ENCODE data around the gene WWOX.

Gene WWOX

GRCh38 chr16:78996790-78997189 lies 897.3 kb downstream of the WWOX start:
- Histone ChIP-seq H3K9me3 (ENCODE audit: control insufficient read depth, low read depth, low read length) (no peaks in the 10 kb centered on the region), H3K27ac (ENCODE audit: low read length) (no peak overlapping the region)

DNA sequence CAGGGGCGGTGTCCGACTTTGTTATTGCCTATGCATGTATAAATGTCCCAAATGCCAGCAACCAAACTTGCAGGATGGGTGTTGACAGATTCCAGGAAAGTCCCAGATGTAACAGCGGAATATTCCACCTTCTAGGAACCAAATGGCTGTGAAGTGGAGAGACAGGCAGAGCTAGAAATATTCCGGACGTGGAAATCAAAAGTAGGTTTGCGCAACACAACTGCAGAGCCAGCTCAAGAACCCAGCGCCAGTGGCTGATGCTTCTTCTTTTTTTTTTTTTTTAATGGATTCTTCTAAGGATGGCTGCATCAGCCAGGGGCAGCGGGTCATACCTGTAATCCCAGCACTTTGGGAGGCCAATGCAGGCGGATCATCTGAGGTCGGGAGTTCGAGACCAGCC lies 899.4 kb downstream of the WWOX start:
- Histone ChIP-seq H3K27me3 (ENCODE audit: control insufficient read depth, insufficient read depth, low read length) (no peaks in the 10 kb centered on the region), H3K9ac (ENCODE audit: low read length) (no peak overlapping the region), H3K4me1 (ENCODE audit: control insufficient read depth, low read depth, low read length) (peaks cover 26% of the 10 kb centered on the region), H3K36me3 (ENCODE audit: control insufficient read depth, low read depth, low read length) (no peaks in the 10 kb centered on the region), H3K27ac (ENCODE audit: low read length) (no peak overlapping the region), H3K9me3 (ENCODE audit: control insufficient read depth, low read depth, low read length) (no peaks in the 10 kb centered on the region), H3K4me3 (ENCODE audit: low read length) (no peak overlapping the region)

More at GRCh38 chr16:78996790-78997189, 897.3 kb downstream of the WWOX start:
- no peak overlapping the region for H3K4me3 ChIP-seq (ENCODE audit: low read length)
- no peaks in the 10 kb centered on the region for H3K36me3 ChIP-seq (ENCODE audit: control insufficient read depth, low read depth, low read length)
- H3K9ac ChIP-seq (ENCODE audit: low read length), result no peak overlapping the region
- peaks cover 25% of the 10 kb centered on the region for H3K4me1 ChIP-seq (ENCODE audit: control insufficient read depth, low read depth, low read length)
- no peaks in the 10 kb centered on the region for H3K27me3 ChIP-seq (ENCODE audit: control insufficient read depth, insufficient read depth, low read length)

DNA sequence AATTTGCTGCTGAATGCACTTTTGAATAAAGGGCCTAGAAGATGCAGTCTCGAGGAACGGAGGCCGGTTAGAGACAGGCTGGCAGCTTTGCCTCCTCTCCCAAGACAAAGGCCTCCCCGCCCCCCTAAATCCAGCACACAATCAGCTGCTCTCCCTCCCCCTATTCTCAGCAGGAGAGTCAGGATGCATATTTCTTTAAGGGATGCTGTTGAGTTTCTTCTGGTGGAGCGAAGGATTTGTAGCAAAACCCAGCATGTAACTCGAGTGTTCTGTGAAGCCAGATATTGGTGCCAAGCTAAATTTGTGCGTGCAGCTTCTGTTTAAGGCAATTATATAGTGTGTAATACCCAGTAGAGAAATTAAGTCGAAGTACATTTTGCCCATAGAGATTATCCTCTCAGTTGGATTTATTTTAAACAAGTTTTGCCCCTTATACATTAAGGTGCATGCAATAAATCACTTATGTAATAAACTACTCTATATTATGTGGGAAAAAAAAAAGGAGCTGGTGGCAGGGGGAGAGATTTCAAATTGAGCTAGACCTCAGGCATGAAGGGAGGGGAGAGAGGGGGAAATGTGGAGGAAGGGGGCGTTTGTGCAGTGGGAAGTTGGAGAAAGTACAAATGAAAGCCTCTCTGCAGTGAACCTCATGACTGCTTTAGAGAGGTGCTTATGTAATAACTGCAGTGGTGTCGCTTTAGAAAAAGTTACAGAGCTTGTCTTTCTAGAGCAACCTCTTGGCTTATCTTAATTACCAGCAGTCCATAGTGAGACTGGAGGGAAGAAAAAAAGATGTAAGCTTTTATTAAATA lies 901.9 kb downstream of the WWOX start:
- H3K27me3 ChIP-seq (ENCODE audit: control insufficient read depth, insufficient read depth, low read length), result no peaks in the 10 kb centered on the region
- H3K36me3 ChIP-seq (ENCODE audit: control insufficient read depth, low read depth, low read length), result no peaks in the 10 kb centered on the region
- H3K9me3 ChIP-seq (ENCODE audit: control insufficient read depth, low read depth, low read length), result no peaks in the 10 kb centered on the region
- H3K9ac ChIP-seq (ENCODE audit: low read length), result no peak overlapping the region
- H3K27ac ChIP-seq (ENCODE audit: low read length), result no peak overlapping the region
- H3K4me1 ChIP-seq (ENCODE audit: control insufficient read depth, low read depth, low read length), result peaks cover 8% of the 10 kb centered on the region
- H3K4me3 ChIP-seq (ENCODE audit: low read length), result no peak overlapping the region

GRCh38 chr16:79003026-79003609 lies 903.7 kb downstream of the WWOX start:
- H3K9me3 ChIP-seq (ENCODE audit: control insufficient read depth, low read depth, low read length), result no peaks in the 10 kb centered on the region
- no peak overlapping the region for H3K9ac ChIP-seq (ENCODE audit: low read length)
- no peak overlapping the region for H3K4me3 ChIP-seq (ENCODE audit: low read length)
- peaks cover 8% of the 10 kb centered on the region for H3K4me1 ChIP-seq (ENCODE audit: control insufficient read depth, low read depth, low read length)
- H3K27me3 ChIP-seq (ENCODE audit: control insufficient read depth, insufficient read depth, low read length), result no peaks in the 10 kb centered on the region
- H3K36me3 ChIP-seq (ENCODE audit: control insufficient read depth, low read depth, low read length), result no peaks in the 10 kb centered on the region
- H3K27ac ChIP-seq (ENCODE audit: low read length), result no peak overlapping the region

DNA sequence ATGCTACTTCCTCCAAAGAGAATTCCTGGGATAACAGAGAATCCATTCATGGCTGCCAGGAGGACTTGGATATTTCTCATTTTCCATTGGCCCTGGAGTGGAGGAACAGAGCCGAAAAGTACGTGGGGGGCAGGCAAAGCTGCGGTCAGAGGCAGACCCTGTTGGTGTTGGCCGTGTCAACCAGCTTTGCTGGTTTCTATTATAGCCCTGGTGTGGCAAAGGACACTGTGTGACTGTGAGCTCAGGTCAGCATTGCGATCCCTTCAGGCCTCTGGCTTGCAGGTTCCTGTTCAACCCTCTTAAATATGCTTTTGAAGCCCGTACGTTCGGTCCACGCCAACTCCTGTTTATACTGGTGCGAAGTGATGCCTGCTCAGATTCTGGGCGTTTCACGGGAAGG lies 904.9 kb downstream of the WWOX start:
- Histone ChIP-seq H3K27me3 (ENCODE audit: control insufficient read depth, insufficient read depth, low read length) (no peaks in the 10 kb centered on the region), H3K9me3 (ENCODE audit: control insufficient read depth, low read depth, low read length) (no peaks in the 10 kb centered on the region), H3K4me1 (ENCODE audit: control insufficient read depth, low read depth, low read length) (peaks cover 8% of the 10 kb centered on the region), H3K4me3 (ENCODE audit: low read length) (no peak overlapping the region), H3K27ac (ENCODE audit: low read length) (no peak overlapping the region), H3K36me3 (ENCODE audit: control insufficient read depth, low read depth, low read length) (no peaks in the 10 kb centered on the region), H3K9ac (ENCODE audit: low read length) (no peak overlapping the region)

- Histone ChIP-seq H3K4me1 (ENCODE audit: control insufficient read depth, low read depth, low read length) (peaks cover 8% of the 10 kb centered on the region), H3K4me3 (ENCODE audit: low read length) (no peak overlapping the region), H3K9ac (ENCODE audit: low read length) (no peak overlapping the region), H3K27ac (ENCODE audit: low read length) (no peak overlapping the region), H3K27me3 (ENCODE audit: control insufficient read depth, insufficient read depth, low read length) (no peaks in the 10 kb centered on the region), H3K36me3 (ENCODE audit: control insufficient read depth, low read depth, low read length) (no peaks in the 10 kb centered on the region), H3K9me3 (ENCODE audit: control insufficient read depth, low read depth, low read length) (no peaks in the 10 kb centered on the region)
Measured at GRCh38 chr16:79005096-79005495, 905.6 kb downstream of the WWOX start.

GRCh38 chr16:79006206-79006605 lies 906.8 kb downstream of the WWOX start:
- peaks cover 7% of the 10 kb centered on the region for H3K4me1 ChIP-seq (ENCODE audit: control insufficient read depth, low read depth, low read length)
- H3K27ac ChIP-seq (ENCODE audit: low read length), result no peak overlapping the region
- H3K4me3 ChIP-seq (ENCODE audit: low read length), result no peak overlapping the region
- no peaks in the 10 kb centered on the region for H3K9me3 ChIP-seq (ENCODE audit: control insufficient read depth, low read depth, low read length)
- no peaks in the 10 kb centered on the region for H3K27me3 ChIP-seq (ENCODE audit: control insufficient read depth, insufficient read depth, low read length)
- H3K36me3 ChIP-seq (ENCODE audit: control insufficient read depth, low read depth, low read length), result no peaks in the 10 kb centered on the region
- H3K9ac ChIP-seq (ENCODE audit: low read length), result no peak overlapping the region

DNA sequence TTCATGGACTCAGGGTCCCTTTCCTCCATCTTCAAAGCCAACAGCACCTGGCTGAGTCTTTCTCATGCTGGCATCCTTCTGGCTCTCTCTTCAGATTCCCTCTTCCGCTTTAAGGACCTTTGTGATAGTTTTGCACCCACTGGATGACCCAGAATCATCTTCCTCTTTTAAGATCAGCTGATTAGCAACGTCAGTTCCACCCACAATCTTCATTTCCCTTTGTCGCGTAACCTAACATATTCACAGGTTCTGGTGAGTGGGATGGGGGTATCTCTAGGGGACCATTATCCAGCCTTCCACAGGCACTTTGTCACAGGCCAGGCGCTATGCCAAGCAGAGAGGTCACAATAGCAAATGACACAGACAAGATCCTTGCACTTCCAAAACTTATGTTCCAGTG lies 907.3 kb downstream of the WWOX start:
- Histone ChIP-seq H3K36me3 (ENCODE audit: control insufficient read depth, low read depth, low read length) (no peaks in the 10 kb centered on the region), H3K4me1 (ENCODE audit: control insufficient read depth, low read depth, low read length) (peaks cover 1% of the 10 kb centered on the region), H3K9me3 (ENCODE audit: control insufficient read depth, low read depth, low read length) (no peaks in the 10 kb centered on the region), H3K4me3 (ENCODE audit: low read length) (no peak overlapping the region), H3K27me3 (ENCODE audit: control insufficient read depth, insufficient read depth, low read length) (no peaks in the 10 kb centered on the region), H3K27ac (ENCODE audit: low read length) (no peak overlapping the region), H3K9ac (ENCODE audit: low read length) (no peak overlapping the region)

DNA sequence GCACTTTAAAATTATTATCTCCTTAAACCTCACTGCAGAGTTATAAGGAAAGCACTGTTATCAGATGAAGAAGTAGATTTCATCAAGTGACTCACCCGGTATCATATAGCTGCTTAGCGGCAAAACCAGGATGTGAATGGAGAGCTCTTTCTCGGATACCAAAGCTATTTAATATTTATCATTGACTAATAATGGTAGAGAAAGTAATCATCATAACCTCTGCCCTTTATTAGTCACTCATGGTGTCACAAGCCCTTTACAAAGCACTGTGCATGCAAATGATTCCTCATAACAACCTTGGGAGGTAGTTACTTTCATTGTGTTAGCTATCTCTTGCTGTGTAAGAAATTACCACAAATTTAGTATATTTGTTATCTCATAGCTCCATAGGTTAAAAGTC lies 908.2 kb downstream of the WWOX start:
- no peaks in the 10 kb centered on the region for H3K9me3 ChIP-seq (ENCODE audit: control insufficient read depth, low read depth, low read length)
- H3K27me3 ChIP-seq (ENCODE audit: control insufficient read depth, insufficient read depth, low read length), result no peaks in the 10 kb centered on the region
- H3K4me3 ChIP-seq (ENCODE audit: low read length), result no peak overlapping the region
- H3K27ac ChIP-seq (ENCODE audit: low read length), result no peak overlapping the region
- H3K9ac ChIP-seq (ENCODE audit: low read length), result no peak overlapping the region
- H3K36me3 ChIP-seq (ENCODE audit: control insufficient read depth, low read depth, low read length), result no peaks in the 10 kb centered on the region
- no peaks in the 10 kb centered on the region for H3K4me1 ChIP-seq (ENCODE audit: control insufficient read depth, low read depth, low read length)

- H3K27ac ChIP-seq (ENCODE audit: low read length), result no peak overlapping the region
- H3K9me3 ChIP-seq (ENCODE audit: control insufficient read depth, low read depth, low read length), result no peaks in the 10 kb centered on the region
- H3K4me3 ChIP-seq (ENCODE audit: low read length), result no peak overlapping the region
- no peaks in the 10 kb centered on the region for H3K36me3 ChIP-seq (ENCODE audit: control insufficient read depth, low read depth, low read length)
- H3K4me1 ChIP-seq (ENCODE audit: control insufficient read depth, low read depth, low read length), result no peaks in the 10 kb centered on the region
- no peaks in the 10 kb centered on the region for H3K27me3 ChIP-seq (ENCODE audit: control insufficient read depth, insufficient read depth, low read length)
- no peak overlapping the region for H3K9ac ChIP-seq (ENCODE audit: low read length)
Measured at GRCh38 chr16:79008036-79008868, 908.8 kb downstream of the WWOX start.

- Histone ChIP-seq H3K27ac (ENCODE audit: low read length) (no peak overlapping the region), H3K9ac (ENCODE audit: low read length) (no peak overlapping the region), H3K4me1 (ENCODE audit: control insufficient read depth, low read depth, low read length) (no peaks in the 10 kb centered on the region), H3K36me3 (ENCODE audit: control insufficient read depth, low read depth, low read length) (no peaks in the 10 kb centered on the region), H3K9me3 (ENCODE audit: control insufficient read depth, low read depth, low read length) (no peaks in the 10 kb centered on the region), H3K4me3 (ENCODE audit: low read length) (no peak overlapping the region), H3K27me3 (ENCODE audit: control insufficient read depth, insufficient read depth, low read length) (no peaks in the 10 kb centered on the region)
Measured at GRCh38 chr16:79008869-79009179, 909.4 kb downstream of the WWOX start.

Measured in iPS-18a (cell line).